D341Med (cell line): ENCODE measurements around the gene MOSPD3.
A peak's percentile ranks its signal among the peaks of the same experiment; 100 is the strongest.

Source experiments
- DNase-seq: peaks from one replicate; pipeline ENCODE4 v3.0.0; 2012; ENCODE audit warnings: low spot score

Gene MOSPD3

GRCh38 chr7:100575746-100576383 is 36.5 kb upstream of the MOSPD3 start:
- no peak for DNase-seq

GRCh38 chr7:100576384-100576993 is 35.9 kb upstream of the MOSPD3 start:
- no peak for DNase-seq

- DNase-seq, result no peak
Observed at GRCh38 chr7:100577103-100577502, 35.2 kb upstream of the MOSPD3 start.

GRCh38 chr7:100577507-100577906 is 34.8 kb upstream of the MOSPD3 start:
- DNase-seq, result no peak

GRCh38 chr7:100578246-100579183 is 33.8 kb upstream of the MOSPD3 start:
- no peak for DNase-seq

GRCh38 chr7:100580466-100581283 is 31.7 kb upstream of the MOSPD3 start:
- no peak for DNase-seq

- no peak for DNase-seq
Observed at GRCh38 chr7:100582041-100582579, 30.2 kb upstream of the MOSPD3 start.

GRCh38 chr7:100582650-100583049 is 29.7 kb upstream of the MOSPD3 start:
- no peak for DNase-seq

GRCh38 chr7:100583132-100584053 is 28.9 kb upstream of the MOSPD3 start:
- no peak for DNase-seq

GRCh38 chr7:100584054-100584682 is 28.2 kb upstream of the MOSPD3 start:
- no peak for DNase-seq

GRCh38 chr7:100584683-100585510 is 27.4 kb upstream of the MOSPD3 start:
- peak; percentile 58 for DNase-seq

- peak; percentile 83 for DNase-seq
Observed at GRCh38 chr7:100585511-100586265, 26.7 kb upstream of the MOSPD3 start, which contains the start of gene LRCH4. LRCH4 (minus strand) TSS chr7:100586129; CDS start chr7:100586100, 29 bp downstream.

- DNase-seq, result peak; percentile 98
Observed at GRCh38 chr7:100586266-100587025, 25.9 kb upstream of the MOSPD3 start, which contains the start of gene FBXO24. FBXO24 (plus strand) TSS chr7:100586328; CDS start chr7:100586626, 298 bp downstream.

- DNase-seq, result no peak
Observed at GRCh38 chr7:100588438-100588837, 23.9 kb upstream of the MOSPD3 start.

- no peak for DNase-seq
Observed at GRCh38 chr7:100589341-100589947, 22.9 kb upstream of the MOSPD3 start.

GRCh38 chr7:100590077-100590737 is 22.1 kb upstream of the MOSPD3 start:
- no peak for DNase-seq
